Measurements from ENCODE around the gene GALNT12. TPM values are rescaled to one million over a fixed set of nuclear protein-coding genes. Genes with fewer than 3 reads are reported as not detected.

Gene GALNT12
- polyA plus RNA-seq, 12 donors = 1.8 to 13.4 (median 4.0) TPM; not detected in 1

Other genes starting within 250 kb of the GALNT12 start
- gene GABBR2, start 98.7 kb upstream of the GALNT12 start, polyA plus RNA-seq (ENCODE audit: insufficient read length in 12 of 12) = 1 to 10 TPM in 8 of 12 donors, under 1 TPM in 3, not detected in 1; 0.80 to 2.8 (median 1.4) TPM
- 10 to 100 TPM in 10 of 12 donors, 1 to 10 TPM in 1, not detected in 1; 7.8 to 17.4 (median 11.9) TPM for gene ANKS6, start 11.1 kb upstream of the GALNT12 start, polyA plus RNA-seq (ENCODE audit: insufficient read length in 12 of 12)
- 100 to 1,000 TPM in 10 of 12 donors, 10 to 100 TPM in 1, not detected in 1; 94.2 to 243 (median 172) TPM for gene COL15A1, start 136.2 kb downstream of the GALNT12 start, polyA plus RNA-seq (ENCODE audit: insufficient read length in 12 of 12)